Kidney (tissue), 14 donors: ENCODE data around the gene EPYC. TPM values are rescaled to one million over a fixed set of nuclear protein-coding genes. Genes with fewer than 3 reads are reported as not detected.

Experiments
- DNase-seq, 5 donors: peaks; one replicate each; pipeline ENCODE4 v3.0.0-alpha.2; 2013 to 2020
- FAIRE-seq: peaks from 2 replicates; lab custom pipeline; 2012; peaks lifted over from hg19 to GRCh38; lab: Jason Lieb, UNC
- H3K27ac ChIP-seq, 2 donors: one replicate each; pipeline ENCODE4 v1.7.0; 2013; ENCODE audit warnings: low read depth in 2 of 2, low read length in 2 of 2, inconsistent platforms in 1 of 2
- H3K27me3 ChIP-seq: one replicate; pipeline ENCODE4 v1.7.1; 2013; ENCODE audit warnings: low read length, inconsistent platforms; ENCODE audit not compliant: control insufficient read depth, insufficient read depth
- H3K36me3 ChIP-seq, 3 donors: one replicate each; pipeline versions ENCODE4 v1.7.0 to v1.7.1; 2013; ENCODE audit warnings: low read length in 3 of 3, control low read depth in 1 of 3, inconsistent platforms in 1 of 3; ENCODE audit not compliant: insufficient read depth in 3 of 3, control insufficient read depth in 2 of 3
- H3K4me1 ChIP-seq, 3 donors: one replicate each; pipeline versions ENCODE4 v1.7.0 to v1.7.1; 2013; ENCODE audit warnings: low read length in 3 of 3, inconsistent platforms in 1 of 3, low read depth in 1 of 3; ENCODE audit not compliant: control insufficient read depth in 2 of 3, insufficient read depth in 2 of 3
- H3K4me3 ChIP-seq, 3 donors: one replicate each; pipeline versions ENCODE4 v1.7.0 to v1.8.1; 2013; ENCODE audit warnings: low read length in 3 of 3, control low read depth in 1 of 3, inconsistent platforms in 1 of 3
- H3K9ac ChIP-seq, 3 donors: one replicate each; pipeline versions ENCODE4 v1.7.0 to v1.7.1; 2013; ENCODE audit warnings: low read length in 3 of 3, control low read depth in 1 of 3, inconsistent platforms in 1 of 3
- H3K9me3 ChIP-seq, 3 donors: one replicate each; pipeline versions ENCODE4 v1.7.0 to v1.7.1; 2013; ENCODE audit warnings: low read length in 3 of 3, control low read depth in 1 of 3, inconsistent platforms in 1 of 3; ENCODE audit not compliant: control insufficient read depth in 2 of 3, insufficient read depth in 1 of 3
- CTCF ChIP-seq: IDR thresholded peaks from 3 replicates; pipeline ENCODE4 v1.5.1; 2012; ENCODE audit warnings: mild to moderate bottlenecking, moderate library complexity, borderline replicate concordance; ENCODE audit not compliant: insufficient read depth; ENCODE audit errors: extremely low read depth
- intact Hi-C: fragments of 100-400 bp; cut with DNase I; formaldehyde crosslinking; loops from one replicate; pipeline ENCODE4 v1.11.1; 2022
- polyA plus RNA-seq: library from polyadenylated mRNA; stranded (reverse); fragments of 350-450 nt; fragmentation: Illumina TruSeq; extraction: RNeasy Lipid Tissue Mini Kit (QIAGEN cat#74804); gene quantifications from one replicate; pipeline ENCODE4 v1.2.3, GENCODE V29; 2014; ENCODE audit warnings: low read depth, low replicate concordance; ENCODE audit not compliant: insufficient read depth
- total RNA-seq: library from RNA; stranded (reverse); fragmentation: NEBNext Ultra II Directional; extraction: Animal tissue kit (Norgen Biotek cat#: 25700); gene quantifications from one replicate; pipeline ENCODE4 v1.2.1, GENCODE V29; 2021
- donor health status: control.
- donor health status: control.
- donor health status: control.
- donor health status: control.
- donor health status: control.
- donor health status: DM: yes; HTN: yes; CAD: no.
- donor health status: Normal renal cell carcinoma (clear cell type).

The EPYC gene
- total and polyA plus RNA-seq, 2 donors from 2014 or later = not detected

GRCh38 chr12:91009319-91009950 lies 4.7 kb upstream of the EPYC start:
- Histone ChIP-seq H3K27me3 (no peaks in the 10 kb centered on the region), H3K27ac (no peak overlapping the region), H3K36me3 (no peaks in the 10 kb centered on the region), H3K4me1 (no peaks in the 10 kb centered on the region), H3K9me3 (no peaks in the 10 kb centered on the region), H3K4me3 (no peak overlapping the region), H3K9ac (no peak overlapping the region)
- TF ChIP-seq CTCF = no peak
- no peak for FAIRE-seq
- intact Hi-C loops = no loop called here
- peak in 2 of 5 donors; percentile 4 to 20 for DNase-seq

DNA sequence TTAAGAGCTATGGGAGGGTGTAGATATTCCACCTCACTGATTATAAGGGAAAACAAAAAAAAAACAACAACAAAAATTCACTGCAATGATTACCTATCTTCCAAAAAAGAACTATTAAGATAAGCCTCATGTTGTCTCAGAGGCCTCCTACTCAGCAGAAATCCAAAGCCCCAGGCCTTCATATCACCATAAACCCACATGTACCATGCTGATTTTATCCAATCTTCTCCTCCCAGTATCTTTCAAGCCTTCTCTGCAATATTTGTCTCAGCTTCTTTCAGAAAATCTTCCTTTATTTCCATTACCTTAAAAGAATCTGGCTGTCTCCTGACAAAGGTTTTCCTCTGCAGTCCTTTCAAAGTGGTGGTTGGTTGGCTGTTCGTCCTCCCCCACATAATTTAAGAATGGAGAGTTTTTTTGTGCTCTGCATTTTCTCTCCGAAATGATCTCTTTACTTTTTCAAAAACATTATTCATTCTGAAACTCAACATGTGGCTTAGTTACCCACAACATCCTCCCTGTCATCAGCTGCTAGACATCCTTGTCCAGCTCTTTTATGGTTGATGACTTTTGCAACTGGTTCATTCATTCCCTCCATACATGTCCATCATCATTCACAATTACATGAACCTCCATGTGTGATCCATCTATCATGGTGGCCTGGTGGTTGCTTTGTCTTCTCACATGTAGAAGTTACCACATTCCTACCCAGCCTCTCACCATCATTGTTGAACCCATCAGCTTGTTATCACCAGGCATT lies 2.9 kb upstream of the EPYC start:
- Histone ChIP-seq H3K27ac (no peak overlapping the region), H3K9me3 (no peaks in the 10 kb centered on the region), H3K9ac (no peak overlapping the region), H3K4me1 (no peaks in the 10 kb centered on the region), H3K27me3 (no peaks in the 10 kb centered on the region), H3K4me3 (no peak overlapping the region), H3K36me3 (no peaks in the 10 kb centered on the region)
- no peak for TF ChIP-seq CTCF
- no peak for DNase-seq
- intact Hi-C loops = no loop called here
- no peak for FAIRE-seq

DNA sequence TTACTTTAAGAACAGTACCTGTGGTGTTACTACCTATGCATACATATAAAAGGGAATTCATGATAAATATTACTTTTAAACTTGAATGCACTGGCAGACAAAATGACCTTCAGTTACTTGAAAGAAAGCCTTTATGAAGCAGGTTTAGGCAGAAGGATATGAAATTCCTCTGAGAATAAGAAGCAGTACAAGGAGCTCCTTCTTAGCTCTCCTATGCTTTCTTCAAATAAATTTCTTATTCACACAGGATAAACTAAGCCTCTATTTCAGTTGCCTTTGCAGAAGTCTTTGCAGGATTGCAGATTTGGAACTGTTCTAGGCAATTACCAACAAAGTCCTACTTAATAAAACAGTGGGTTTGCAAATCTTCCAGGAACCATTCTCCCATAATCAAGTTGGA lies 1.0 kb downstream of the EPYC start:
- DNase-seq (no peak), FAIRE-seq (no peak)
- no peak overlapping the region for H3K27ac ChIP-seq
- no peak overlapping the region for H3K4me3 ChIP-seq
- H3K9ac ChIP-seq = no peak overlapping the region
- intact Hi-C loops = no loop called here
- no peaks in the 10 kb centered on the region for H3K27me3 ChIP-seq
- no peak for TF ChIP-seq CTCF
- no peaks in the 10 kb centered on the region for H3K36me3 ChIP-seq
- no peaks in the 10 kb centered on the region for H3K9me3 ChIP-seq
- no peaks in the 10 kb centered on the region for H3K4me1 ChIP-seq
